HG03558 (cell line): ENCODE data around the gene MX2.
"Not testable (repeated sequence)": the region's sequence is repeated elsewhere in the genome, so short reads cannot be mapped to it uniquely, and the experiment has no call there.

Experiments used
- ATAC-seq: cut with Tn5 transposase; IDR thresholded peaks from one replicate; pipeline ENCODE4 v1.9.1; 2021; ENCODE audit warnings: moderate number of reproducible peaks; ENCODE audit not compliant: unreplicated experiment; ENCODE audit errors: extremely low read depth

Gene MX2

GRCh38 chr21:41361786-41362604, at the start of gene MX2:
Gene MX2, plus strand, starts transcription at chr21:41362027. Its CDS starts 14,880 bp downstream, at chr21:41376907.
- no peak for ATAC-seq

- not testable (repeated sequence) for ATAC-seq
These were observed 48.3 kb upstream of the MX2 start for GRCh38 chr21:41313285-41314164.

- no peak for ATAC-seq
These were observed 46.1 kb upstream of the MX2 start for GRCh38 chr21:41315726-41316125.

- ATAC-seq: no peak
These were observed 45.4 kb upstream of the MX2 start, which contains the start of gene FAM3B for GRCh38 chr21:41316200-41317062. Gene FAM3B, plus strand, starts transcription at chr21:41316801. Its CDS starts 79 bp downstream, at chr21:41316880.

GRCh38 chr21:41317063-41317392, 44.8 kb upstream of the MX2 start:
- no peak for ATAC-seq

GRCh38 chr21:41317458-41317857, 44.4 kb upstream of the MX2 start:
- no peak for ATAC-seq

- ATAC-seq: no peak
These were observed 43.6 kb upstream of the MX2 start for GRCh38 chr21:41318218-41318617.

- ATAC-seq: no peak
These were observed 42.6 kb upstream of the MX2 start for GRCh38 chr21:41319273-41319672.

GRCh38 chr21:41321211-41321907, 40.5 kb upstream of the MX2 start:
- no peak for ATAC-seq

GRCh38 chr21:41321908-41322495, 39.8 kb upstream of the MX2 start:
- ATAC-seq: no peak

GRCh38 chr21:41322496-41323382, 39.1 kb upstream of the MX2 start:
- no peak for ATAC-seq

GRCh38 chr21:41325138-41325912, 36.5 kb upstream of the MX2 start:
- ATAC-seq: no peak

- ATAC-seq: no peak
These were observed 35.3 kb upstream of the MX2 start for GRCh38 chr21:41326414-41327080.

GRCh38 chr21:41327753-41328152, 34.1 kb upstream of the MX2 start:
- no peak for ATAC-seq

- ATAC-seq: no peak
These were observed 32.9 kb upstream of the MX2 start for GRCh38 chr21:41328660-41329607.

GRCh38 chr21:41333752-41334151, 28.1 kb upstream of the MX2 start:
- ATAC-seq: no peak
